NT2/D1 (cell line): ENCODE results near the gene RPAP2.

ENCODE experiments used
- DNase-seq: peaks from one replicate; pipeline ENCODE4 v3.0.0-alpha.2; 2011; ENCODE audit warnings: low read depth, low spot score
- H3K27me3 ChIP-seq: 2 replicates; pipeline ENCODE4 v1.6.0; 2011; ENCODE audit warnings: mild to moderate bottlenecking; ENCODE audit not compliant: insufficient read length, insufficient read depth
- H3K36me3 ChIP-seq: 2 replicates; pipeline ENCODE4 v1.6.1; 2011; ENCODE audit warnings: mild to moderate bottlenecking, low read length, mixed read lengths; ENCODE audit not compliant: insufficient read depth, insufficient read length
- H3K4me1 ChIP-seq: 2 replicates; pipeline ENCODE4 v1.5.1; 2011; ENCODE audit not compliant: insufficient read depth, insufficient read length
- H3K4me3 ChIP-seq: 2 replicates; pipeline ENCODE4 v1.5.1; 2011; ENCODE audit warnings: low read depth; ENCODE audit not compliant: insufficient read length
- H3K9ac ChIP-seq: 2 replicates; pipeline ENCODE4 v1.6.0; 2011; ENCODE audit warnings: low read depth; ENCODE audit not compliant: insufficient read length
- H3K9me3 ChIP-seq: 2 replicates; pipeline ENCODE4 v1.5.1; 2011; ENCODE audit warnings: mild to moderate bottlenecking, low read length; ENCODE audit not compliant: insufficient read depth
- SUZ12 ChIP-seq: IDR thresholded peaks from 2 replicates; pipeline ENCODE4 v1.6.1; 2011; ENCODE audit not compliant: insufficient read length, insufficient read depth; ENCODE audit errors: extremely low read depth
- YY1 ChIP-seq: IDR thresholded peaks from 2 replicates; pipeline ENCODE4 v1.6.1; 2011; ENCODE audit not compliant: insufficient read length, insufficient read depth
- ZNF274 ChIP-seq: IDR thresholded peaks from 2 replicates; pipeline ENCODE4 v1.6.1; 2011; ENCODE audit warnings: mild to moderate bottlenecking, low read depth, low read length

The RPAP2 gene

GRCh38 chr1:92326681-92327080 is 27.8 kb downstream of the RPAP2 start:
- no peak overlapping the region for H3K4me3 ChIP-seq
- peaks cover 53% of the 10 kb centered on the region for H3K36me3 ChIP-seq
- no peak overlapping the region for H3K9ac ChIP-seq
- TF ChIP-seq SUZ12 (no peak), YY1 (no peak), ZNF274 (no peak)
- no peaks in the 10 kb centered on the region for H3K4me1 ChIP-seq
- H3K9me3 ChIP-seq = peaks cover 34% of the 10 kb centered on the region
- no peaks in the 10 kb centered on the region for H3K27me3 ChIP-seq
- no peak for DNase-seq

- no peak overlapping the region for H3K4me3 ChIP-seq
- no peak for DNase-seq
- no peaks in the 10 kb centered on the region for H3K4me1 ChIP-seq
- no peak overlapping the region for H3K9ac ChIP-seq
- no peak for TF ChIP-seq ZNF274
- TF ChIP-seq SUZ12 = no peak
- TF ChIP-seq YY1 = no peak
- H3K27me3 ChIP-seq = no peaks in the 10 kb centered on the region
- peaks cover 34% of the 10 kb centered on the region for H3K9me3 ChIP-seq
- H3K36me3 ChIP-seq = peaks cover 46% of the 10 kb centered on the region
Measured at GRCh38 chr1:92327794-92328193, 28.9 kb downstream of the RPAP2 start.

- no peak overlapping the region for H3K4me3 ChIP-seq
- peaks cover 36% of the 10 kb centered on the region for H3K36me3 ChIP-seq
- H3K9me3 ChIP-seq = peaks cover 34% of the 10 kb centered on the region
- no peak overlapping the region for H3K9ac ChIP-seq
- no peak for DNase-seq
- no peaks in the 10 kb centered on the region for H3K4me1 ChIP-seq
- TF ChIP-seq ZNF274 (no peak), SUZ12 (no peak), YY1 (no peak)
- H3K27me3 ChIP-seq = no peaks in the 10 kb centered on the region
Measured at GRCh38 chr1:92329347-92330129, 30.7 kb downstream of the RPAP2 start.

DNA sequence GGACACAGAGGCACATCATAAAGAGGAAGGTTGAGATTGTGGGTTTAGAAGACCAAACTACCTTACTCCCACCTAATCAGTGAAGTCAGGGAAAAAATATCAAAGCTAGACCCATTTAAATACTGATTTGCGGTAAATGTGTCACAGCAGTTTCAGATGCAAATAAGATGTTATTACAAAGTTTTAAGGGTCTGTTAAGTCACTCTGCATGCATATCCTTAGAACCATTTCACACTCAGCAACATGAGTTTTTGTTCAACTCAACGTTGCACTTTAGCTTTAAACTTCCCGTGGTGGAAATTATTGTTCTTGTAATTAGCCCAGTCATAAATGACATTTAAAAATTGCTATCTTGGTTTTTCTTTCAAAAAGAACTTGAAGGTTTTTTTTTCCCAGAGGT is 34.8 kb downstream of the RPAP2 start:
- peaks cover 40% of the 10 kb centered on the region for H3K36me3 ChIP-seq
- no peak overlapping the region for H3K9ac ChIP-seq
- H3K27me3 ChIP-seq = no peaks in the 10 kb centered on the region
- H3K9me3 ChIP-seq = no peaks in the 10 kb centered on the region
- DNase-seq = no peak
- TF ChIP-seq ZNF274 (no peak), SUZ12 (no peak), YY1 (no peak)
- no peak overlapping the region for H3K4me3 ChIP-seq
- no peaks in the 10 kb centered on the region for H3K4me1 ChIP-seq

GRCh38 chr1:92340154-92340553 is 41.3 kb downstream of the RPAP2 start:
- Histone ChIP-seq H3K9ac (no peak overlapping the region), H3K27me3 (no peaks in the 10 kb centered on the region), H3K9me3 (no peaks in the 10 kb centered on the region), H3K4me1 (no peaks in the 10 kb centered on the region), H3K4me3 (no peak overlapping the region), H3K36me3 (peaks cover 49% of the 10 kb centered on the region)
- TF ChIP-seq SUZ12 (no peak), ZNF274 (no peak), YY1 (no peak)
- DNase-seq = no peak

DNA sequence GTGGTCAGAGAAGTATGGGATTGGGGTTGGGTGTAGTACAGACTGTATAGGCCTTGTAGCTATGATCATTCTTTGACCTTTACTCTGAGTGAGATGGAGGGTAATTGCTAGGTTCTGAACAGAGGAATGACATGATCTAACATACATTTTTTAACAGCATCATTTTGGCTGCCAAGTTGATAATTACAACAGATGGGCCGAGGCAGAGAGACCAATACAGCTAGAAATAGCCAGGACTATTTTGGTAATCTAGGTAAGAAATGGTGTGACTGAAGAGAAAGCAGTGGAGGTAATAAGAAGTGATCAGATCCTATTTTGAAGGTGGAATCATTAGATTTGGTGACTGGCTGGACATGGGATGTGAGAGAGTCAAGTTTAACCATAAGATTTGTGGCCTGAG is 43.5 kb downstream of the RPAP2 start:
- no peak overlapping the region for H3K9ac ChIP-seq
- H3K27me3 ChIP-seq = no peaks in the 10 kb centered on the region
- no peaks in the 10 kb centered on the region for H3K9me3 ChIP-seq
- no peaks in the 10 kb centered on the region for H3K4me1 ChIP-seq
- TF ChIP-seq SUZ12 (no peak), ZNF274 (no peak), YY1 (no peak)
- peaks cover 44% of the 10 kb centered on the region for H3K36me3 ChIP-seq
- DNase-seq = no peak
- no peak overlapping the region for H3K4me3 ChIP-seq

DNA sequence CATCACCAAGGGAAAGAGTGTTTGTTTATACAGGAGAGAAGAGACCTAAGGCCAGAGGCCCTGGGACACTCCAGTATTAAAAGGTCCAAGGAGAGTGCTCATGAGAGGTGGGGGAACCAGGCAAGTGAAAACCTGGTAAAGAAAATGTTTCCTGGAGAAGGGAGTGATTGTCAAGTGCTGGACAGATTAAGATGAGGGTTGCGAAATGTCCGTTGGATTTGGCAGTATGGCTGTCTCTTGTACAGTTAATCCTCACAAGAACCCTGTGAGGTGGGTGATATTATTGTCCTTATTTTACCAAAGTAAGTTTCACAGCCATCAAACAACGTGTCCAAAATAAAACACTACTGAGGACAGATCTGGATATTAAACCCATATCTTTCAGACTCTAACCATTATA is 44.2 kb downstream of the RPAP2 start:
- H3K27me3 ChIP-seq = no peaks in the 10 kb centered on the region
- no peak overlapping the region for H3K9ac ChIP-seq
- TF ChIP-seq ZNF274 = no peak
- TF ChIP-seq SUZ12 = no peak
- TF ChIP-seq YY1 = no peak
- no peak overlapping the region for H3K4me3 ChIP-seq
- DNase-seq = no peak
- H3K36me3 ChIP-seq = peaks cover 44% of the 10 kb centered on the region
- H3K9me3 ChIP-seq = no peaks in the 10 kb centered on the region
- no peaks in the 10 kb centered on the region for H3K4me1 ChIP-seq
